Measurements from ENCODE around the gene CKAP2L.

Gene CKAP2L

DNA sequence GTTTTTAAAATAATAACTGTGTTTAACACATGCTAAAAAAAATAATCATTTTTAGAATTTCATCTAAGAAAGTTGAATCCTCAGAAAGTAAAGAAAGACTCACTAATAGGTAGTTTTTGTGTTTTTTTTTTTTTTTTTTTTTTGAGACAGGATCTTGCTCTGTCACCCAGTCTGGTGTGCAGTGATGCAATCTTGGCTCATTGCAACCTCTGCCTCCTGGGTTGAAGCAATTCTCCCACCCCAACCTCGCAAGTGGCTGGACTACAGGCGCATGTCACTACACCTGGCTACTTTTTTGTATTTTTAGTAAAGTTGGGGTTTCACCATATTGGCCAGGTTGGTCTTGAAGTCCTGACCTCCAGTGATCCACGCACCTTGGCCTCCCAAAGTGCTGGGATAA, 7.1 kb downstream of the CKAP2L start:
- FAIRE-seq: no peak

DNA sequence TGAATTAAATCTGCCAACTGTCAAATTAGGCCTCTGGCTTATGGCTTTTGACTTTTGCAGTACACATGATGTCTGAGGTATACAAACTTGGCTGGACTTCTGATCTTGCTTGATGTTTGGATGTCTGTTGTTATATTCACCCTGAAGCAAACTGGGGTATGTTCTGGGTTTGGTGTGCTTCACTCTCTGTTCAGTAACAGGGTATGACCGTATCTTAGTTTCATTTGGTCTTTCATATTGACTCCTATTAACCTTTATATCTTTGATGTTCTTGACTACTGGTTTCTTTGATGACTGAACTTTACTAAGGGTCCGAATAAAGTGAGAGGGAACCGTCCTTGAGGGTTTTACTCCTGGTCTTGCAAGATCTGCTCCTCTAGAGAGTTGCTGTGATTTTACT, 8.2 kb downstream of the CKAP2L start:
- no peak for FAIRE-seq

DNA sequence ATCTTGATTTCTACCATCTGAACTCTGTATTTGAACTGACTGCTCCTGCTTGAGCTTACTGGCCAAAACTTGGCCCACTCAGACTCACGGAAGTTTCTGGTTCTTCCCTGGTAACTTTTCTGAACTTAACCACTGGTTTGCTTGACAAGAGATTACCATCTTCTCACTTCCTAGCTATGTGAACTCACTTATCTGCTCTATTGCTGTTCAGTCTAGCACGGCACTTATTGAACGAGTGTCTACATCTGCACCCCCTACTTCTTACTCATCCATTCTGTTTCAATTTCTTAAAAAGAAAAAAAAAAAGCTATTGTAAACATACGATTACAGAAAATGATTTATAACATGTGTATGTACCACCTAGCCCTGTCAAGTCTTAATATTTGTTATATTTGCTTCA, 9.0 kb downstream of the CKAP2L start:
- FAIRE-seq: no peak

- FAIRE-seq: no peak
Observed at GRCh38 chr2:112754564-112754963, 9.8 kb downstream of the CKAP2L start.

DNA sequence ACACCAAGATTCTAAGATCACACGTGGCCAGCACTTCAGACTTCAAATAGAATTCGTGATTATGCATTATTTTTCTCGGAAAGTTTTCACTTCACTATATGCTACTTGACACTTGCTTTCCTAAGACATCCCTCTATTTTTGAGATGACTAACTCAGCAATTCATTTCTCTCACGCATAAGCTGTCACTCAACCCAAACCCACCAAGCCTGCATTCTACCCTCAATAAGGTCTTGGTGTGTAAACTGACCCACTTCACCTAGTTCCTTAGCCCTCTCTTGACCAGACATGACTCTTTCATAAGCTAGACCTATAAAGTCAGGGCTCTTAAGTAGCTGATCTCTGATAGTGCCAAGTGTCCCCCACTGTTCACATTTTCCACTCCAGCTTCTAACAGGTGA, 11.7 kb downstream of the CKAP2L start:
- no peak for FAIRE-seq

DNA sequence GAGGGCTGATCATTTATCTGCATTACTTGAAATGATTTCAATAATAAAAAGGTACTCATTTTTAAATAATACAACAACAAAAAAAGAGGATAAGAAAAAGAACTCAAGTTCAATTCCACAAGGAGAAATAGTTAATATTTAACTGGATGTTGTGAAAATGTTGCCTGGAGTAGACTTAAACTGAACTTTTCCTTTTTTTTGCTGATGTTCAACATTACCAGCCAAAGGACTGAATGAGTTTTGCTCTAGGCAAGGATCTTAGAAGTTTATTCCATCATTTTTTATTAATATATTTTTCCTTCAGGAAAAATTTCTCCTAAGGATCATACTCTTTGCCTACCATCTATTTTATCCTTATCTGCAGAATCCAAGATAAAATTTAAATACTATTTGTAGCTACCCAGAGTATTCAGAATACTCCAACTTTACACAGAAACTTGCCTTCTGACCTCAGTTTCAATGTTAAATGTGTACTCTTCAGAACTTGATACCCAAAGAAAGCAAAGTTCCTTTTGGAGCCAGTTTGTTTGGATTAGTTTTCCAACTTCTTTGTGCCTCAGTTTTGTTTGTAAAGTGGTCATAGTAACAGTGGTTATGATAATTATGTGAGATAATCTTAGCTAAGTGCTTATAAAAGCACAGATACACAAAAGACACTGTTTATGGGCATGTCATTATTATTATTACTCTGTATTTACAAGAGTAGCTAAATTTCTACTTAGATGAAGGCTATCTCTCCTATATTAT, 12.8 kb downstream of the CKAP2L start:
- no peak for FAIRE-seq

DNA sequence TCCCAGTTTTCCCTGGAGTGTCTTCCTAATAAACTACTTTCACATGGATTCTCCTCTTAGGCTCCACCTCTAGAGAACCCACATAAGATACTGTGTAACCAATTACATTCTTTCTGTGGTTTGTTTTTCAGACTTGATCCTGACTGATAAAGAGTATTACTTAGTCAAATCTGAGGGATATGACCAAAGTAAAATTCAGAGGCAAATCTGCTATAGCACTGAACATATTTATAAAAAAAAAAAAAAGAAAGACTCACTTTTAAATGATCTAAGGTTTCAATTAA, 13.9 kb downstream of the CKAP2L start:
- no peak for FAIRE-seq

DNA sequence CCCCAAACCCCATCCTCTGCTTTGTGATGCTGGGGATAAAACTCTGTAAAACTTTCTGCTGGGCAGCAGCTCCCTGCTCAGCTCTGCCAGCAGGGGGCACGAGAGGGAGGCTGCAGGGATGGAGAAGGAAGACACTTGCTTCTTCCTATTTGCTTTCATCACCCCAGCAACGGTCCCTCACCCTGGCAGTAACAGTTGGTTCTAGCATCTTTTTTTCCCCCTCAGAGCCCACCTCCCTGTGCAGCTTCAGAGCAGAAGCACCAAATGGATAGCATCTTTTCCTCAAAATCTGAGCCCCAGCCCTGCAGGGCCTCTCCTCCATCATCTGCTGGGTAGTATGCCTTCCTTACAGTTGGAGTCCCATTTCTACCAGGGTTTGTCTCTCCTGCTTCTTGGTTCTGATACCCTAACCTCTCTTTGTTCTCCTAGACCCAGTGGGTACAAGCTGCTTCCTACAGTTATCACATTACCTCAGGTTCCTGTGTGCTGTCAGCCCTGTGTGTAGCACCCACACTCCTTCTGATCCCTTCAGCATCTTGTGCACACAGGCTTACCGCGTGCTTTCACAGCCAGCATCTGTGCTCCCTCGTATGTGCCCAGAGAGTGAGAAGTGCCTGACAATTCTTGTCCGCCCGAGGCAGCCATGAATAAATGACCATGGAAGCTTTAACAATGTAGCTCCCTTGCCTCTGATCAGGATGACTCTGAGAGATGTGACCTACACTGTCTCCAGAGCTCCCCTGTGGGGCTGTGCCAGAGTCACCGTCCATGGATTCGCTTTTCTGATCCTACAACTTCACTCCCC, 14.5 kb downstream of the CKAP2L start:
- FAIRE-seq: no peak

GRCh38 chr2:112740527-112740926, 23.9 kb downstream of the CKAP2L start:
- no peak for FAIRE-seq

GRCh38 chr2:112737542-112738232, 26.7 kb downstream of the CKAP2L start:
- FAIRE-seq: no peak

- no peak for FAIRE-seq
Observed at GRCh38 chr2:112733871-112734270, 30.5 kb downstream of the CKAP2L start.

- no peak for FAIRE-seq
Observed at GRCh38 chr2:112733456-112733855, 31.0 kb downstream of the CKAP2L start.

DNA sequence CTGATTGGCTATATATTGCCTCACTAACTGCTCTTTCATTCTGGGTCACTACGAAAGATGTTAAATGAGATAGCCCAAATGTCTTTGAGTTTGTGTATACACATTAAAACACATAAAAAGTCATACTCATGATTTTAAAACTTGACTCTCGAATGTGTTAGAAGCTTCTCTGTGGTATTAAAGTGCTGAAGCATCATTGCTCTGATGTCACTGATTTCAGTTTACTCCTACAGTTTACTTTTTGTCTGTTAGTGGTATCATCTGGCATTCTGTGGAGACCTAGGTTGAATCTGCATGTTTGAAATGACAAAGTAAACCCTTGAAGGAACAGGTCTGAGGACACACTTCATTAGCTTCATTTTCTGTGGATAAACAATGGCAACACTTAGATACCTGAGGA, 32.9 kb downstream of the CKAP2L start:
- FAIRE-seq: no peak

DNA sequence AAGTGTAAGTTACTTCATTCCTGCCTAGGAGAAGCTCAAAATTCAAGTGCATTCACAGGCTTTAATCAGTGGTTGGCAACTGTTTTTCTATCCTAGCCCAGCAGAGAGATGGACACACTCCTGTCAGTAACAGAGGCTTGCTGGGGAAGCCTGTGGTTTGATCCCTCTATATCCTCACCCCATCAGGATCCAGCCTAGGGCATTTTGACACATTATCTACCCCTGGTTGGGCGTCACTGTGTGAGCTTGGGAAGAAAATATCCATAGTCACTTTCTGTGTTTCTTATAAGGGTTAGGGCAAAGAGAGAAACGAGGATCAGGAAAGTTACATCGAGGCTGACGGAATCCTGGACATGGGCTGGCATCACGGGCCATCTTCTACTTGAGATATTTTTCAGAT, 33.6 kb downstream of the CKAP2L start:
- no peak for FAIRE-seq

DNA sequence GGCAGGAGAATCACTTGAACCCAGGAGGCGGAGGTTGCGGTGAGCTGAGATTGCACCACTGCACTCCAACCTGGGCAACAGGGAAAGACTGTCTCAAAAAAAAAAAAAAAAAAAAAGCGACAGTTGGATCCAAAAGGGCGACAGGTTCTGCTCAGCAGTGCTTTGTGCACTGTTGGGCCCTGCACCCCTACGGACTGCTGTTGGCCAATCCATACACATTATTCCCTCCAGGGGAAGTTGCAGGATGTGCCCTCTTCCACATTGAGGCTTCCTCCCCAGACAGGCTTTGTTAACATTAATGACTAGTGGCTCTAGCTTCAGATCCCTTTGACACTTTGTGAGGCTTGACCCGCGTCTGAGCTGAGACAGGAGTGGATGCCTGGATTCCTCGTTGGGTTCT, 34.2 kb downstream of the CKAP2L start:
- no peak for FAIRE-seq

- no peak for FAIRE-seq
Observed at GRCh38 chr2:112728378-112729175, 35.8 kb downstream of the CKAP2L start.

DNA sequence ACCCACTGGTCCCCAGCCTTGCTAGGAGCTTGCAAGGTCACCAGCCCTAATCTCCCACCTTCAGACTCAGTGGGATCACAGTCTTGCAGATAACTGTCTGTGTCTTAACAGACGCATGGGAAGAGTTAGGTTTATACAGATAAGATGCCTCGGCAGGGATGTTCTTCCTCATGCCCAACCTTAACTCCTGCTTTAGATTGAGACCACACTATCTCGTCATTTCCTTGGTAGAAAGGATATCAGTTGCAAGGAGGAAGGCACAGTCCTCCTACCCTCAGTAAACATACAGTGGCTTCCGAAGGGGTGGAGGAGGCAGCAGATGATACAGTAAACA, 36.4 kb downstream of the CKAP2L start:
- no peak for FAIRE-seq

DNA sequence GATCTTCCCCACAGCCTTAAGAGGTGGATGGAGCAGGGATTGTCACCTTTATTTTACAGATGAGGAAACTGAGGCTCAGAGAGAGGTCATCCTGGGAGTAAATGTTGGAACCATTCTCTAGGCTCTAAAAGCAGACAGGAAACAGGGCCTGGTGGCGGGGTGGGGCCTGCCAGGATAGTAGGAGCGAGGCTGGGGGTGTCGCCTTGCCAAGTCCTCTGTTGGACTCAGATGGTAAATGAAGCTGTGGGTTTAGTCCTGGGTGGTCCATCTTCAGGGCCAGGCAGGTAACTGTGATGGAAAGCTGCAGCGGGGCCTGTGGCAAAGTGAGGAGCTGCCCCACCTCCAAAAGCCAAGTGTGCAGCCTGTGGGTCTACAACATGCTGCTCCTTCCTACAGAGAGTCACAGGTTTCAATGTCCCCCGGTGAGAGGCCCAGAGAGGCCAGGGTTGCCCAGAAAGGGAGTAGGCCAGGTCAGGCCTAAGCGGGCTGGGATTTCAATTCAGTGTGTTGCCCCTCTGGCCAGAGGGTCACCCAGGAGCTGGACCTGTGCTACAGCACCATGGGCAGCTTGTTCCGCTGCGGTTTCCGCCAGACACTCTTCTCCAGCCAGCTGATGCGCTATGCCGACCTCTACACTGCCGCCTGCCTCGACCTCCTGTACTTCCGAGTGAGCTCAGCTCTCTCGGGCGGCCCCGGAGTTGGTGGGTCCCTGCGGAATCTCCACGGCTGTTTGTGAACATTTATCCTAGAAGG, 37.0 kb downstream of the CKAP2L start:
- FAIRE-seq: no peak

GRCh38 chr2:112726487-112727190, 37.8 kb downstream of the CKAP2L start:
- FAIRE-seq: no peak

DNA sequence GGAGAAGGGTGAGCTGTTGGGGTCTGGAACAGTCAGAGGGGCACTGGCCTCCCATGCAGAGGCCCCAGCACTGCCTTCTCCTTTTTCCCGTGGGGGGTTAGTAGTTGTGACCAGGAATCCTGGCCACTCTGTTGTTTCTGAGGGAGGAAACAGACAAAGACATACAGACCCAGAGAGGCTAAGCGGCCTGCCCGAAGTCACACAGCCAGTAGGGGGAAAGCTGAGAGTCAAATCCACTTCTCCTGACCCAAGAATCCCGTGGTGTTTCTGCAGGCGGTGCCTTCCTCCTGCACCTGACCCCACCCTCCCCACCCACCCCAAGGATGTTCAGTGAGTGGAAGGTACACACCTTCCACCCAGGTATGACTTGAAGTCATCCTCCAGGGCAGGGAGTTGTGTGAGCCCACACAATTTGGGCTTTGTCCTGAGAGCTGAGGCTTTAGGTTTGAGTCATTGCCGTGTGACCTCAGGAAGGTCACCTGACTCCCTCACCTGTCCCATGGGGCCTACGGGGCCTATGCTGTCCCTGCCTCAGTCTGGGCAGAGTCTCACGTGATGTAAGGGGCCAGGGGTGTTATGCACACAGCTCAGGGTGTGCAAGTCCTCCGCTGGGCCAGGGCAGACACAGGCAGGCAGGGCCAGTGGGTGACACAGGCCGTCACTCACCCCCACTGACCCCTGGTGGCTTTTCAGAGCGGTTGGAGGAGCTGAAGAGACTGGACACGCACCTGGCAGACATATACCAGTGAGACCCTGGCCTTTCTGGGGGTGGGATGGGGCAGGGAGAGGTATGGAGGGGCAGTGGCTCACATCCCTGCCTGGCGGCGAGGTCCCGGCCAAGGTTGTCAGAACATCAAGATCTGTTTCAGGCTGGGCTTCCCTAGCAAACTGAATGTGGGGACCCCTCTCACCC, 38.6 kb downstream of the CKAP2L start:
- no peak for FAIRE-seq
